NCI-H1930 (cell line): ENCODE results near the gene PEMT.
"Not testable (repeated sequence)": the region's sequence is repeated elsewhere in the genome, so short reads cannot be mapped to it uniquely, and the experiment has no call there.

Experiments
- DNase-seq, 2 experiments: peaks; one replicate each; lab custom pipeline; 2025; lab: John Stamatoyannopoulos, UW

Gene PEMT

GRCh38 chr17:17502741-17503565, 88.6 kb downstream of the PEMT start:
- DNase-seq, result no peak

- no peak for DNase-seq
Measured at GRCh38 chr17:17500999-17501605, 90.4 kb downstream of the PEMT start.

DNA sequence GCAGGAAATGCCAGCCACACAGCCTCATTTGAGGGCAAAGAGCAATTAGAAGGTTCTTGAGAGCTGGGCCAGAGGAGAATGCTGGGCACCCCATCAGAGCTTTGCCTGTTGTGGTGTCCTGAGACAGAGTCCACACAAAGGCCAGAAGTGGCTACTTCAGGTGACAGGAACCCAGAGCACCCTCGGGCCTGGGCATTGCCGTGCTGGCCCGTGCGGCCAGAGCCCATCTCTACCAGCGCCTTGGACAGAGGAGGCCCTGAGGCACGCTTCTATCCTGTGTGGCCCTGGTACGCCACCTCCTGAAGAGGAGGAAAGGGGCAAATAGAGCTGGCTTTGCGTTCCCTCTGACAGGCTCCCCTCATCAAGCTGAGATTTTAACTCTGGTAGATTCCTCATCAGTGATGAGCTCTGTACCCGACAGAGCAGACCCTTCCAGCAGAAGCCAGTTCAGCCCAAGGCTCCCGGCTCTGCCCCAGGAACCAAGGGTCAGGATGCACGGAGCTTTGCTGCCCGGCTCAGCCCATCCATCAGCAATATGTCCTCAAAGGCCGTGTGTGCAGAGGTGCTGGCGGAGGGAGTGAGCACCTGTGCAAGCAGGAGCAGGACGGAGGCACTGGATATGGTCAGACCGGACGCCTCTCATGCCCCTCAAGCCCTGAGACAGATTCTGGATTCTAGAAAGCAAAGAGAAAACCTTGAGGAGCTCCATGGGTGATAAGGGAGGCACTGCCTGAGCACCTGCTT, 91.9 kb downstream of the PEMT start:
- DNase-seq, result no peak

DNA sequence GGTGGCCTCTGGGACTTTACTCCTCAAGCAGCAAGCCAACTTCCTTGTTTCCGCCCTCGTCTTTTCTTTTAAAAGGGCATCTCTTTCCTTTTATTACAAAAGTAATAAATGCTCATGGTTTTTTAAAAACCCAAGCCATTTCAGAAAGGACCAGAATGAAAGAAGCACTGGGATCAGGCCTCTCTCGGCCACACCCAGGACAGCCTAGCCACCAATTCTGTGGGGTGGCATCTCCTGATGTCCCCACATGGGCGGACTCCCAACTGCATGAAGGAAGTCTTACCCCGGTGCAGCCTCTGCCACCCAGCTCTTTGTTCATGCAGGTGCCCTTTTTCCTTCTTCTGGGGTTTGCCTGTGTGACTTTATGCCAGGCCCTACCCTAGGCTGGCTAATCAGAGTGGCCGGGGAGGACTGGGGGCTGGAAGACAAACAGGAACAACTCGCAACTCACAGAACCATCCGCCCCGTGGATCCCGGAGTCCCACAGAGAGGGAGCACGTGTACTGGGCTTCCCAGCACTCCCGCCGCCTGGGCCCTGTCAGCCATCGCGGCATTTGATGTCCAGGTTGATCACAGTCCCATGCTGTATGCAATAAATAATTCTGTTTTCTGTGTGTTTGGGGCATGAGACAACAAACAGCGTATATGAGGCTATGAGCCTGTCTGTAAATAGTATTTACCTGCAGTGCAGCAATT, 92.8 kb downstream of the PEMT start:
- DNase-seq, result no peak

DNA sequence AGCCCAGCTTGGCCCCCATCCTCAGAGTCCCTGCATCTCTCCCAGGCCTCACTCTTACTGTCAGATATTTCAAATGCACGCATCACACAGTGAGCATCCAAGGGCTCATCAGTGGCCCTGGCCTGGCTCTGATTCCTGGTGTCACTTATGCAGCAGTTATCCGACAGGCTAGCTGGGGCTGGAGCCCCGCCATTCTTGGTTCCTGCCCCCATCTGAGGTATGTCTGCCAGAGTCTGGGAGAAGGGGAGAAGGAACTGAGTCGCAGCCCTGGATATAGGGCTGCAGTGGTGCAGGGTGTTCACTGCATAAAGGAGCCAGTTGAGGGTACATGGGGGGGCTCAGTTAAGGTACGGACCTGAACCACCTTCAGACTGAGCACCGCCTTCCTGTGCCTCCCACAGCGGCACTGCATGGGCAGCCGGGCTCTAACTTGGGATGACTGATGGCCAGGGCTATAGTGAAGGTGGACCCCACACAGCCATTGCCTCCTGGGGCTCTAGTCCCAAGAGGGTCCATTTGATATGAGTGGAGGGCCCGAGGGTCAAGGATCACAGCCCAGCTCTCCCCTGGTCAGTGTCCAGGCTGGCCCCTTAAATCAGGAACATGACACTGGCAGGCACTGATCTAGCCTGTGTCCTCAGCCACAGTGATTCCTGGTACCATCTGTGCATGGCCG, 93.5 kb downstream of the PEMT start:
- no peak for DNase-seq

- DNase-seq, result no peak
Measured at GRCh38 chr17:17497065-17497844, 94.3 kb downstream of the PEMT start.

DNA sequence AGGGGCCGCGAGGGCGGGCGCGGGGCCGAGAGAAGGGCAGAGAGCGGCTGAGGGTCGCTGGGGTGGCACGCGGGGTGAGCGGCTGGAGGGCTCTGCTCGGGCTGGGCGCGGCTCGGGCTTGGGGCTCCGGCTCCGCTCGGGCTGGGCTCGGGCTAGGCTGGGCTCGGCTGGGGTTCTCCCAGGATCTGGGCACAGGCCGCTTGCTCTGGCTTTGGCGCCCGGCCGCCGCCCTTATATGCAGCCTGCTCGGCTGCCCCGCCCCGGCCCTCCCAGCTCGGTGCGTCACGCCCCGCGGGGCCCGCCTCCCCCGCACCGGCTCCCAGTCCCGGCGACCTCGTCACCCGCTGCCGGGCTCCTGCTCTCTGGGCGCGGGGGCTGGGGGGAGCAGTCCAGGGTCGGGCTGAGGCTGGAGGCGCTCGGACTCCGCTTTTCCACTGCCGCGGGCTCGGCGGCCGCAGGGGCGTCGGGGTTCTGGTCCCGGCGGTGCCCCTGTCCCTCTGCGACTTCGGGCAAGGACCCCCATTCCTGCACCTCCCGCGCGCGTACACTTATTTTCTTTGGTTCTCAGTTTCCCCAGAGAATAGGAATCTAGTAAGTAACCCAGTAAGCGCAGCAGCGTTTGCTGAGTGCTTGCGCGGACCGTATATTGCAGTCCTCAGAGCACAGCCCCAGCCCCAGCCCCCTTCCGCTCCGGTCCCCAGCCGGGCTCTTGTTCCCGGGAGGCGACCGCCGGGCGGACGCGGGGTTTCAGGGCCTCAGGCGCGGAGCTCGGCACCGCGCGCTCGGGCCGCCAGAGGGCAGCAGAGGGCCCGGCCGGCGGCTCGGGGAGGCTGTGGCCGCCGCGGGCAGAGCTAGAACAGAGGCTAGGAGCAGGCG, 95.1 kb downstream of the PEMT start, which contains the start of gene RASD1:
TSS of gene RASD1 (minus strand) at position 207 of the 876 bp plus-strand sequence. CDS start 214 bp downstream, outside the sequence.
- peak; percentile 59 to 83 for DNase-seq

GRCh38 chr17:17495536-17496188, 95.8 kb downstream of the PEMT start:
- DNase-seq, result peak; percentile 24 to 53

DNA sequence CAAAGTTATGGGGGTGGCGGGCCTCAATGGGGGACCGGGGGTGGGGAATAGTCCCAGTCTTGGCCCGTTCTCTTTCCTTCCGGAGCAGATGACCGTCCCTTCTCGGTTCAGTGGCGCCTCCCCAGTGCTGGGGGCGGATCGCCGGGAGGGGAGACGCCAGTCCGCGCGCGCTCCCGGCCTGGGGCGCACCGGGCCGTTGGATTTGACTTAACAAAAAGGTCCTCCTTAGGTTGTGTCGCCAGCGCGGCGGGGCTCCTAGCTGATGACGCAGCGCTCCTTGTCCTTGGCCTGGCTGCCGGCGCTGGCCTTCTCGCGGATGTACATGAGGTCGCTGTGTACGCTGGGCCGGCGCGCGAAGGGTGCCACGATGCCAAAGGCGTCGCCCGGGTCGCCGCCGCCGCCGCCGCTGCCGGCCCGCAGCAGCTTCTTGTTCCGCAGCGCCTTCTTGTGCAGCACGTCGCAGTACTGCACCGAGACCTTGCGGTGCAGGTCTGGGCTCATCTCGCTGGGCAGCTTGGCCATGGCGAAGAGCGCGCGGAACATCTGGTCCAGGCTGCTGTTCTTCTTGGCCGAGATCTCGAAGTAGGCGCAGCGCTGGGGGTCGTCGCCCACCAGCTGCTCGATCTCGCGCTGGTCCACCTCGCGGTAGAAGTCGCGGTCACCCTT, 96.5 kb downstream of the PEMT start:
- DNase-seq, result no peak

- DNase-seq, result no peak
Measured at GRCh38 chr17:17494499-17494869, 97.0 kb downstream of the PEMT start.

- no peak for DNase-seq
Measured at GRCh38 chr17:17493986-17494466, 97.5 kb downstream of the PEMT start.

DNA sequence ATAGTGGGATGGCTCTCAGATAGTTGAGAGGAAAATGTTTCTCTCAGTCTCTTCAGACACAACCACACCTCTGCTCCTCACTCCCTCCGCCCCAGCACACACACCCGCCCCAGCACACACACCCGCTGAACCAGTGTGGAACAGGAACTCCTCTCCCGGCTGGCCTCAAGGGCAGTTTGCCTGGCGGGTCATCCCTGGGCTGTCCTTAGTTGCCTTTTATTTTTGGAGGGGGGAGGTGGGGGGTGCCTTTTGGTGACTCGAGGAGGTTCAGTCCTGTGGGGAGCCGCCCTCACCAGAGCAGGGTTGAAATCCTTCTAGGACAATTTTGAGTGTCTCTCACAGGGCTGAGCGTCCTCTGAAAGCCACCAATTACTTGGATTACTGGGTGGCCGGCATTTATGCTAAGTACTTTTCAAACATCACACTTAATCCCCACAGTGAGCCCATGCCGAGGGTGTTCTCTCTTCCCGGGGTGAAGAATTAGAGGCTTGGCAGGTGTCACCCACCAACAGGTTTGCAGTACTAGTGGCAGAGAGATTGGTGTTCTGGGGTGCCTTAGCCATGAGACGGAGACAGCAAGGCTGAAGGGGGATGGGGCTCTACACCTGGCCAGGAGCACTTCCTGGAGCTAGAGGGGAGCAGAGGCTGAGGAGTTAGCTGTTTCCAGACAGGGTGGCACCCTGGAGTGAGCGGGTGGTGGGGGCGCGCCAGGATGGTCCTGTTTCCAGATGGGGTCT, 98.1 kb downstream of the PEMT start:
- no peak for DNase-seq

GRCh38 chr17:17492571-17492970, 98.9 kb downstream of the PEMT start:
- DNase-seq, result no peak

GRCh38 chr17:17492085-17492484, 99.4 kb downstream of the PEMT start:
- DNase-seq, result no peak

GRCh38 chr17:17491546-17491988, 99.9 kb downstream of the PEMT start:
- no peak for DNase-seq

GRCh38 chr17:17491031-17491471, 100.5 kb downstream of the PEMT start:
- no peak for DNase-seq

DNA sequence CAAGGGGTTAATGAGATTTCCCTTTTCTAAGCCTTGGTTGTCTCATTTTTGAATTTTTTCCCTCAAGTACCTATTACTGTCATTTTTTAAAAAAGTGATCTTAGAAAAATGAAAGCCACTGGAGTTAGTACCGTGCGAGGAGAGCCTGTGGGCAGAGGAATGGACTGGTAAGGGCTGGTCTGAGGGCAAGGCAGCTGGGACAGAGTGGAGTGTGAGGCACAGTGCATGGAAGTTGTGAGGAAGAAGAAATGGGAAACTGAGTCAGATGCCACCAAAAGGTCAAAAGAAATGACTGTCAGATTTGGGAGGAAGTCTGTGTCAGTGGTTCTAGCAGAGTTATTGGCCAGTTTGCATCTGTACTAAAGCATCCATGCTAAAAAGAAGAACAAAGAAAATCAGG, 103.5 kb downstream of the PEMT start:
- no peak for DNase-seq

GRCh38 chr17:17486416-17486815, 105.1 kb downstream of the PEMT start:
- not testable (repeated sequence) for DNase-seq
